Measurements from ENCODE around the gene SLC36A4. TPM values are rescaled to one million over a fixed set of nuclear protein-coding genes. Genes with fewer than 3 reads are reported as not detected.

Gene SLC36A4
- total and polyA plus RNA-seq, 2 of the 13 experiments (the other 11 are each of a cell fraction or from before 2014, with no cell fraction given) = 7.3 to 9.5 TPM

DNA sequence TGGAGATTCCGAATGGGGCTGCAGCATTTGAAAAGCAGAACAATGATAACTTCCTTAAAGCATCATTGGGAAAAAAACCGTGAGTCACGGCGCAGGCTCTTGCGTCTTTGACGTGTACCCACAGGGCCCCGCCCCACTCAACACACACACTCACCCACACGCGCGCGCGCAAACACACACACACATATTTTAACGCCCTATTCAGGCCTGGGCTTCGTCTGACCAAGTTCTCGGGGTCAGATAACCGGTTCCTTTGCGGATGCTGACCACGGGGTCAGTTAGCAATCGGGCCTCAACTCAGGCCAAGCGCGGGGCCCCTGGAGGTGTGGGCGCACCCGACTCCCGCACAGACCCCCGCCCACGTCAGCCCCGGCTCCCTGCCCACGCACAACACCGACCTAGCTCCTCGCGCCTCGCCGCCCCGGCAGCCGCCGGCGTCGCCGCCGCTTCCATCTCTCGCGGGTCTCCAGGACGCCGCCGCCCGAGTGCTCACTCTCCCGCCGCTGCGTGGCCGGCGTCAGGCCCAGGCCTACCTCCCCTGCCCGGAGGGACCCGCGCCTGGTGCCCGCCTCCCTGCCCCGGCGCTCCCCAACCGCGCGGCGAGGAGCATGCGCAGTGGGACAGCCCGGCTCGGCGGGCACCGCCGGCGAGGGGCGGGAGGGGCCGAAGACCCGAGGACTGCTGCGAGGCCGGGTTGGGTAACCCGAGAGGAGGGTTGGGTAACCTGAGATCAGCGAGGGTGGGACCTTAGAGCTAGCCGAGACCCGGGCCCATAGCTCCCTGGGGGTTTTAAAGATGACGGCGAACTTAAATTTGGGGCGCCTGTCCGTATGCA is at the start of gene SLC36A4 (continued):
- TF ChIP-seq ZNF329 (CRISPR knock-in tag; IDR thresholded peaks at IDR 0.05; ENCODE audit: low read depth) (peak; percentile 85; the same call in 1 of the 2 replicates), SAP130 (CRISPR knock-in tag; IDR thresholded peaks at IDR 0.05; ENCODE audit: low read depth) (peak; percentile 67), SKI (IDR thresholded peaks at IDR 0.05; ENCODE audit: partially characterized antibody) (no peak), CSRNP1 (CRISPR knock-in tag; IDR thresholded peaks at IDR 0.05) (no peak), BATF2 (CRISPR knock-in tag; IDR thresholded peaks at IDR 0.05) (peak; percentile 39; the same call in 1 of the 2 replicates), WIZ (CRISPR knock-in tag; IDR thresholded peaks at IDR 0.05) (no peak), MEIS1 (CRISPR knock-in tag; IDR thresholded peaks at IDR 0.05; ENCODE audit: borderline replicate concordance) (no peak; the same call in 1 of the 2 replicates), REPIN1 (CRISPR knock-in tag; IDR thresholded peaks at IDR 0.05; ENCODE audit: borderline replicate concordance, low read depth) (no peak), MIER3 (CRISPR knock-in tag; IDR thresholded peaks at IDR 0.05; ENCODE audit: borderline replicate concordance) (0 out of 2 replicates have a peak, but pooled peaks have one; percentile 16), SMAD1 (CRISPR knock-in tag; IDR thresholded peaks at IDR 0.05; ENCODE audit: borderline replicate concordance, low read depth) (peak; percentile 82; the same call in 1 of the 2 replicates), ZSCAN29 (CRISPR knock-in tag; conservative IDR thresholded peaks at IDR 0.05) (no peak), ZNF781 (CRISPR knock-in tag; IDR thresholded peaks at IDR 0.05; ENCODE audit: borderline replicate concordance, not compliant biosample characterization) (no peak), SETDB1 (CRISPR knock-in tag; IDR thresholded peaks at IDR 0.05; ENCODE audit: borderline replicate concordance) (no peak), HNRNPUL1 (IDR thresholded peaks at IDR 0.05; ENCODE audit: low read depth, low read length) (no peak), ZNF326 (CRISPR knock-in tag; IDR thresholded peaks at IDR 0.05; ENCODE audit: borderline replicate concordance) (no peak), ZNF614 (CRISPR knock-in tag; IDR thresholded peaks at IDR 0.05; ENCODE audit: borderline replicate concordance) (peak; percentile 60; the same call in 1 of the 2 replicates)
- TF ChIP-seq, protein P1, sequence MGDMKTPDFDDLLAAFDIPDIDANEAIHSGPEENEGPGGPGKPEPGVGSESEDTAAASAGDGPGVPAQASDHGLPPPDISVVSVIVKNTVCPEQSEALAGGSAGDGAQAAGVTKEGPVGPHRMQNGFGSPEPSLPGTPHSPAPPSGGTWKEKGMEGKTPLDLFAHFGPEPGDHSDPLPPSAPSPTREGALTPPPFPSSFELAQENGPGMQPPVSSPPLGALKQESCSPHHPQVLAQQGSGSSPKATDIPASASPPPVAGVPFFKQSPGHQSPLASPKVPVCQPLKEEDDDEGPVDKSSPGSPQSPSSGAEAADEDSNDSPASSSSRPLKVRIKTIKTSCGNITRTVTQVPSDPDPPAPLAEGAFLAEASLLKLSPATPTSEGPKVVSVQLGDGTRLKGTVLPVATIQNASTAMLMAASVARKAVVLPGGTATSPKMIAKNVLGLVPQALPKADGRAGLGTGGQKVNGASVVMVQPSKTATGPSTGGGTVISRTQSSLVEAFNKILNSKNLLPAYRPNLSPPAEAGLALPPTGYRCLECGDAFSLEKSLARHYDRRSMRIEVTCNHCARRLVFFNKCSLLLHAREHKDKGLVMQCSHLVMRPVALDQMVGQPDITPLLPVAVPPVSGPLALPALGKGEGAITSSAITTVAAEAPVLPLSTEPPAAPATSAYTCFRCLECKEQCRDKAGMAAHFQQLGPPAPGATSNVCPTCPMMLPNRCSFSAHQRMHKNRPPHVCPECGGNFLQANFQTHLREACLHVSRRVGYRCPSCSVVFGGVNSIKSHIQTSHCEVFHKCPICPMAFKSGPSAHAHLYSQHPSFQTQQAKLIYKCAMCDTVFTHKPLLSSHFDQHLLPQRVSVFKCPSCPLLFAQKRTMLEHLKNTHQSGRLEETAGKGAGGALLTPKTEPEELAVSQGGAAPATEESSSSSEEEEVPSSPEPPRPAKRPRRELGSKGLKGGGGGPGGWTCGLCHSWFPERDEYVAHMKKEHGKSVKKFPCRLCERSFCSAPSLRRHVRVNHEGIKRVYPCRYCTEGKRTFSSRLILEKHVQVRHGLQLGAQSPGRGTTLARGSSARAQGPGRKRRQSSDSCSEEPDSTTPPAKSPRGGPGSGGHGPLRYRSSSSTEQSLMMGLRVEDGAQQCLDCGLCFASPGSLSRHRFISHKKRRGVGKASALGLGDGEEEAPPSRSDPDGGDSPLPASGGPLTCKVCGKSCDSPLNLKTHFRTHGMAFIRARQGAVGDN (CRISPR knock-in tag; IDR thresholded peaks at IDR 0.05) = peak; percentile 99
- TF ChIP-seq, protein P2, sequence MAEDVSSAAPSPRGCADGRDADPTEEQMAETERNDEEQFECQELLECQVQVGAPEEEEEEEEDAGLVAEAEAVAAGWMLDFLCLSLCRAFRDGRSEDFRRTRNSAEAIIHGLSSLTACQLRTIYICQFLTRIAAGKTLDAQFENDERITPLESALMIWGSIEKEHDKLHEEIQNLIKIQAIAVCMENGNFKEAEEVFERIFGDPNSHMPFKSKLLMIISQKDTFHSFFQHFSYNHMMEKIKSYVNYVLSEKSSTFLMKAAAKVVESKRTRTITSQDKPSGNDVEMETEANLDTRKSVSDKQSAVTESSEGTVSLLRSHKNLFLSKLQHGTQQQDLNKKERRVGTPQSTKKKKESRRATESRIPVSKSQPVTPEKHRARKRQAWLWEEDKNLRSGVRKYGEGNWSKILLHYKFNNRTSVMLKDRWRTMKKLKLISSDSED (CRISPR knock-in tag; IDR thresholded peaks at IDR 0.05) = no peak

Measured in HepG2 (cell line).